Measurements from ENCODE around the gene FGG. TPM values are rescaled to one million over a fixed set of nuclear protein-coding genes. Genes with fewer than 3 reads are reported as not detected.

FGG gene
- total and polyA plus RNA-seq, 2 of the 13 experiments (the other 11 are each of a cell fraction or from before 2014, with no cell fraction given): 1,037 to 2,423 TPM

DNA sequence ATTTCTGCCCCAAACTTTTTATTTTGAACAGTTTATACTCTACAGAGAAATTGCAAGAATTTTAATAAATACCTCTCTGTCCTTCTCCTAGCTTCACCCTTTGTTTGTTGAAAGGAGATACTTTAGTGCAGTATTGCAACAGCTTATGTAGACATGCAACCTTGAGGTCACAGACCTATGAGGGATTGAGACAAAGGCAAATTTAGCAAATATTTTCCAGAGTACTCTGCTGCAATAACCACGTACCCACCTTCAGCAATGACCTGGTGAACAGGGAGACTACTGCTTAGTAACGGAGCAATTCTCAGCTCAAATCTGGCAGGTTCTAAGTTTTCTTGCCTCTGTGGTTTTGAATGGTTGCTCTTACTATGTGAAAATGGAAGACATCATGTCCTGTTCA is 35.1 kb downstream of the FGG start (continued):
- TF ChIP-seq CSRNP2 (CRISPR knock-in tag; conservative IDR thresholded peaks at IDR 0.05; ENCODE audit: low read depth): no peak
- TF ChIP-seq MIER2 (CRISPR knock-in tag; IDR thresholded peaks at IDR 0.05): 0 out of 2 replicates have a peak, but pooled peaks have one; percentile 42
- no peak for TF ChIP-seq ZNF44 (CRISPR knock-in tag; IDR thresholded peaks at IDR 0.05)
- peak; percentile 81; the same call in 1 of the 2 replicates for TF ChIP-seq ZNF614 (CRISPR knock-in tag; IDR thresholded peaks at IDR 0.05; ENCODE audit: borderline replicate concordance)
- TF ChIP-seq YEATS2 (CRISPR knock-in tag; IDR thresholded peaks at IDR 0.05; ENCODE audit: borderline replicate concordance): no peak
- TF ChIP-seq ZNF556 (CRISPR knock-in tag; IDR thresholded peaks at IDR 0.05; ENCODE audit: borderline replicate concordance): no peak
- no peak for TF ChIP-seq ZNF282 (IDR thresholded peaks at IDR 0.05; ENCODE audit: partially characterized antibody)
- TF ChIP-seq HINFP (CRISPR knock-in tag; IDR thresholded peaks at IDR 0.05; ENCODE audit: low read depth): no peak
- TF ChIP-seq ZNF883 (CRISPR knock-in tag; IDR thresholded peaks at IDR 0.05; ENCODE audit: not compliant biosample characterization): no peak
- no peak for TF ChIP-seq JUNB (CRISPR knock-in tag; IDR thresholded peaks at IDR 0.05; ENCODE audit: borderline replicate concordance)
- TF ChIP-seq ZNF510 (CRISPR knock-in tag; IDR thresholded peaks at IDR 0.05; ENCODE audit: low read depth): no peak
- peak; percentile 97 for TF ChIP-seq HMG20A (CRISPR knock-in tag; IDR thresholded peaks at IDR 0.05; ENCODE audit: borderline replicate concordance)
- peak; percentile 77 for TF ChIP-seq ZNF772 (CRISPR knock-in tag; IDR thresholded peaks at IDR 0.05)
- TF ChIP-seq ATF6 (CRISPR knock-in tag; conservative IDR thresholded peaks at IDR 0.05): no peak
- peak; percentile 98 for TF ChIP-seq RXRB (CRISPR knock-in tag; IDR thresholded peaks at IDR 0.05; ENCODE audit: borderline replicate concordance)
- no peak for TF ChIP-seq BRF2 (CRISPR knock-in tag; IDR thresholded peaks at IDR 0.05)
- peak; percentile 50; the same call in 1 of the 2 replicates for TF ChIP-seq STAT6 (CRISPR knock-in tag; IDR thresholded peaks at IDR 0.05; ENCODE audit: borderline replicate concordance)
- no peak for TF ChIP-seq KDM2A (CRISPR knock-in tag; IDR thresholded peaks at IDR 0.05; ENCODE audit: borderline replicate concordance, low read depth)

Measured in HepG2 (cell line).